Smooth muscle cell (in vitro differentiated cells): ENCODE data around the gene OXT. TPM values are rescaled to one million over a fixed set of nuclear protein-coding genes. Genes with fewer than 3 reads are reported as not detected.
"Not testable (repeated sequence)": the region's sequence is repeated elsewhere in the genome, so short reads cannot be mapped to it uniquely, and the experiment has no call there.

ENCODE experiments used
- DNase-seq: peaks from one replicate; lab custom pipeline; 2025; ENCODE audit not compliant: unreplicated experiment; lab: John Stamatoyannopoulos, UW
- H2AFZ ChIP-seq: fragments of 200-600 bp; sonication (generic); 2 replicates; pipeline ENCODE4 v1.6.0; 2016; ENCODE audit warnings: antibody characterized with exemption, low read depth, mild to moderate bottlenecking
- H3F3A ChIP-seq: fragments of 200-600 bp; sonication (generic); 2 replicates; pipeline ENCODE4 v1.6.0; 2017; ENCODE audit warnings: antibody characterized with exemption, low read depth
- H3K27ac ChIP-seq: fragments of 200-600 bp; sonication (generic); 2 replicates; pipeline ENCODE4 v1.5.1; 2016; ENCODE audit warnings: low read depth, mild to moderate bottlenecking
- H3K27me3 ChIP-seq: fragments of 200-600 bp; sonication (generic); 2 replicates; pipeline ENCODE4 v1.6.1; 2016; ENCODE audit warnings: low read depth, mild to moderate bottlenecking
- H3K36me3 ChIP-seq: fragments of 200-600 bp; sonication (generic); 2 replicates; pipeline ENCODE4 v1.5.1; 2016; ENCODE audit warnings: low read depth
- H3K4me1 ChIP-seq: fragments of 200-600 bp; sonication (generic); 2 replicates; pipeline ENCODE4 v1.5.1; 2016; ENCODE audit warnings: low read depth
- H3K4me2 ChIP-seq: fragments of 200-600 bp; sonication (generic); 2 replicates; pipeline ENCODE4 v1.6.0; 2016; ENCODE audit warnings: mild to moderate bottlenecking
- H3K4me3 ChIP-seq: fragments of 200-600 bp; sonication (generic); 2 replicates; pipeline ENCODE4 v1.5.1; 2016; ENCODE audit warnings: mild to moderate bottlenecking
- H3K79me2 ChIP-seq: fragments of 200-600 bp; sonication (generic); 2 replicates; pipeline ENCODE4 v1.6.0; 2016; ENCODE audit warnings: low read depth, mild to moderate bottlenecking
- H3K9ac ChIP-seq: fragments of 200-600 bp; sonication (generic); 2 replicates; pipeline ENCODE4 v1.6.0; 2016; ENCODE audit warnings: low read depth
- H3K9me3 ChIP-seq: fragments of 200-600 bp; sonication (generic); replicated peaks from 2 replicates; pipeline ENCODE4 v1.5.1; 2016; ENCODE audit warnings: low read depth
- H4K20me1 ChIP-seq: fragments of 200-600 bp; sonication (generic); 2 replicates; pipeline ENCODE4 v1.6.0; 2016; ENCODE audit warnings: low read depth
- CTCF ChIP-seq: fragments of 200-600 bp; sonication (generic); IDR thresholded peaks from 2 replicates; pipeline ENCODE4 v1.5.1; 2017; ENCODE audit warnings: borderline replicate concordance, mild to moderate bottlenecking, antibody characterized with exemption; ENCODE audit not compliant: insufficient read depth, poor library complexity, severe bottlenecking
- WGBS: methylation state at CpG from one replicate; pipeline ENCODE4 v1.1.7; 2016; ENCODE audit warnings: low lambda C conversion rate; 5-methylcytosine and 5-hydroxymethylcytosine counted together
- polyA plus RNA-seq: library from polyadenylated mRNA; unstranded; fragments of >200 nt; fragmentation: Nextera tagmentation; extraction: Ambion mirVana; gene quantifications from 2 replicates; pipeline ENCODE4 v1.2.1, GENCODE V29; 2016
- total RNA-seq: library from RNA; depleted of rRNA; stranded (reverse); fragments of >200 nt; gene quantifications from 2 replicates; pipeline ENCODE4 v1.2.3, GENCODE V29; 2014

The OXT gene
- total and polyA plus RNA-seq, 2 experiments from 2014 or later = 2.8 TPM; not detected in 1

DNA sequence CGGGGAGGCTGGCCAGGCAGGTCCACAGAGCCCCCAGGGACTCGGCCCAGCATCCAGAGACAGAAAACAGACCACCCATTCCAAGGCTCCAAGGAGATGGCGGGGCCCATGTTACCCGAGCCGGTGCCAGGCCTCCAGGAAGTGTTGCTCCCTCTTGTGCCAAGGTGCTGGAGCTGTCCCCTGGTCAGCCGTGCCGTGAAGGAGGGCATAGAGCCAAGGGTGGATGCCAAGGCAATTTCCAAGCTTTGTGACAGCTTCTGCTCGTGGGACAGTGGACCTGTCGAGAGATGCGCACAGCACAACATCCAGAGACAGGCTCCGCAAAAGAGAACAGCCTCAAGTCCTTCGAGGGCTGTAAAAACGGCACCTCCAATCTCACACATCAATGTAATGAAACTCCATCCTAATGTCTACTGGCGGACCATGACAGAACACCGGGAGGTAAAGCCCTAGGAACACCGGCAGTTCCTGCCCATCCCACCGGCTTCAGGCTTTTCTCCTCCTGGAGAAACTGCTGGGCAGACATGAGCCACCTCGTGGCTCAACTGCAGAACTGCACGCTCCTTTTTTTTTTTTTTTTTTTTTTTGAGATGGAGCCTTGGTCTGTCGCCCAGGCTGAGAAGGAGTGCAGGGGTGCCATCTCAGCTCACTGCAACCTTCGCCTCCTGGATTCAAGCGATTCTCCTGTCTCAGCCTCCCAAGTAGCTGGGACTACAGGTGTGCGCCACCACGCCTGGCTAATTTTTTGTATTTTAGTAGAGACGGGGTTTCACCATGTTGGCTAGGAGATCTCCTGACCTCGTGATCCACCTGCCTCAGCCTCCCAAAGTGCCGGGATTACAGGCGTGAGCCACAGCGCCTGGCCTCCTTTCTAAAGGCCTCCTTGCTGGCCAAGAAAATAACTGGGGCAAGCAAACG lies 44.0 kb downstream of the OXT start:
- Histone ChIP-seq H3F3A (no peaks in the 10 kb centered on the region), H3K27ac (no peak overlapping the region), H4K20me1 (peaks cover 20% of the 10 kb centered on the region), H3K9me3 (no peaks in the 10 kb centered on the region), H3K4me2 (no peak overlapping the region), H3K27me3 (no peaks in the 10 kb centered on the region), H3K4me1 (no peaks in the 10 kb centered on the region), H3K4me3 (no peak overlapping the region), H3K36me3 (no peaks in the 10 kb centered on the region), H3K79me2 (no peaks in the 10 kb centered on the region), H3K9ac (no peak overlapping the region), H2AFZ (no peak overlapping the region)
- 67% methylated on average over 30 of the region's 30 CpGs for WGBS
- no peak for DNase-seq
- TF ChIP-seq CTCF = peak; percentile 58

DNA sequence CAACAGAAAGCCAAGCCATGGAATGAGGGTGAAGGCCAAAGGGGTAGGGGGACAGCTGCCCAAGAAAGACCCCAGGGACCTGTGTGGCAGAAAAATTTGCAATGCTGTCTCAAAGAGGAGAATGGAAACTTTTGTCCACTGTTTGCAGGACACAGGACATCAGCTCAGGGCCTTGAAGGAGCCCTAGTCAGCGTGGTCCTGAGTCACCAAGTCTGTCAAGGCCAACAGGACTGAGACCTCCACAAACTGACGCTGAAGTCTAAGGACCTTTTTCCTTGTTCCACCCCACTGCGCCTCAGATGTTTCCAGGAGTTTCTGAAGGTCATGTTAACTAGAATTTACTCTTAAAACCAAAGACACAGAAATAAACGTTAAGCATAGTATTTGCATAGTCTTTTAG lies 44.9 kb downstream of the OXT start:
- no peak overlapping the region for H3K4me3 ChIP-seq
- H3K27me3 ChIP-seq = no peaks in the 10 kb centered on the region
- no peak for TF ChIP-seq CTCF
- peaks cover 20% of the 10 kb centered on the region for H4K20me1 ChIP-seq
- no peaks in the 10 kb centered on the region for H3K4me1 ChIP-seq
- DNase-seq = no peak
- H2AFZ ChIP-seq = no peak overlapping the region
- H3K9ac ChIP-seq = no peak overlapping the region
- 91% methylated on average over 4 of the region's 4 CpGs for WGBS
- no peak overlapping the region for H3K4me2 ChIP-seq
- H3K79me2 ChIP-seq = no peaks in the 10 kb centered on the region
- no peaks in the 10 kb centered on the region for H3K36me3 ChIP-seq
- H3K9me3 ChIP-seq = no peaks in the 10 kb centered on the region
- H3F3A ChIP-seq = no peaks in the 10 kb centered on the region
- no peak overlapping the region for H3K27ac ChIP-seq

DNA sequence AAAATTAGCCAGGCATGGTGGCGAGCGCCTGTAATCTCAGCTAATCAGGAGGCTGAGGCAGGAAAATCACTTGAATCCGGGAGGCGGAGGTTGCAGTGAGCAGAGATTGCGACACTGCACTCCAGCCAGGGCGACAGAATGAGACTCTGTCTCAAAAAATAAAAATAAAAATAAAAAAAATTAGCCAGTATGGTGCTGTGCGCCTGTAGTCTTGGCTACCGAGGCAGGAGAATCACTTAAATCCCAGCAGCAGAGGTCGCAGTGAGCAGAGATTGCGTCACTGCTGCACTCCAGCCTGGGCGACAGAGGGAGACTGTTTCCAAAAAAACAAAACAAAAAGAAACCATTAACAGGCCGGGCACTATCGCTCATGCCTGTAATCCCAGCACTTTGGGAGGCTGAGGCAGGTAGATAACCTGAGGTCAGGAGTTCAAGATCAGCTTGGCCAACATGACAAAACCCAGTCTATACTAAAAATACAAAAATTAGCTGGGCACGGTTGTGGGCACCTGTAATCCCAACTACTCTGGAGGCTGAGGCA lies 46.5 kb downstream of the OXT start:
- H3K79me2 ChIP-seq, H3K4me2 ChIP-seq, H2AFZ ChIP-seq, H3K4me1 ChIP-seq, H3K4me3 ChIP-seq, H3K27me3 ChIP-seq, H3K27ac ChIP-seq, H3K36me3 ChIP-seq, DNase-seq, H3F3A ChIP-seq, H3K9me3 ChIP-seq, H3K9ac ChIP-seq: not testable (repeated sequence)
- TF ChIP-seq CTCF = peak; percentile 17
- WGBS = 55% methylated on average over 14 of the region's 14 CpGs
- peaks cover 20% of the 10 kb centered on the region for H4K20me1 ChIP-seq

DNA sequence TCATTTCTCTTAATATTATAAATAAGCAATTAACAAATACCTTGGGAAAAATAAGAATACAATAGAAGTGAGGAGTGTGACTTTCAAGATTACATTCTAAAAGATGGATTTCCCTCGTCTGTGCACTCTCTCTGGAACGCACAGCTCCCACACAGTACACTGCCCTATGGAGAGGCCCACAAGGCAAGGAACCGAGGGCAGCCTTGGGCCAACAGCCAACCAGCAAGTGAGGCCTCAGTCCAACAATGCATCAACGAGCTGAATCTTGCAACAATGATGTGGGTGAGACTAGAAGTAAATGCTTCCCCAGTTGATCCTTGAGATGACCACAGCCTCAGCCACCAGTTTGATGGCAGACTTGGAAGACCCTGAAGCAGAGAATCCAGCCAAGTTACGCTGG lies 47.6 kb downstream of the OXT start:
- H3K9ac ChIP-seq = no peak overlapping the region
- no peak for DNase-seq
- 86% methylated on average over 5 of the region's 5 CpGs for WGBS
- TF ChIP-seq CTCF = no peak
- no peak overlapping the region for H3K27ac ChIP-seq
- no peak overlapping the region for H3K4me2 ChIP-seq
- no peak overlapping the region for H2AFZ ChIP-seq
- no peaks in the 10 kb centered on the region for H3K4me1 ChIP-seq
- no peaks in the 10 kb centered on the region for H3K79me2 ChIP-seq
- H3K9me3 ChIP-seq = no peaks in the 10 kb centered on the region
- H3F3A ChIP-seq = no peaks in the 10 kb centered on the region
- H3K27me3 ChIP-seq = no peaks in the 10 kb centered on the region
- no peak overlapping the region for H3K4me3 ChIP-seq
- peaks cover 20% of the 10 kb centered on the region for H4K20me1 ChIP-seq
- H3K36me3 ChIP-seq = no peaks in the 10 kb centered on the region
